ENCODE results near the gene OR13C4. TPM values are rescaled to one million over a fixed set of nuclear protein-coding genes. Genes with fewer than 3 reads are reported as not detected.

Gene OR13C4
- total RNA-seq (1 to 10 TPM in 1 of 9 donors, not detected in 8; 1.6 TPM), polyA plus RNA-seq (not detected)
- long read RNA-seq, donor 1: 0 reads
- long read RNA-seq, donor 2: 0 reads
- long read RNA-seq, donor 3: 0 reads
- long read RNA-seq, donor 4: 0 reads
- long read RNA-seq, donor 5: 0 reads
- long read RNA-seq, donor 6: 0 reads
- long read RNA-seq, donor 7: 0 reads
- long read RNA-seq, donor 8: 0 reads
- long read RNA-seq, donor 9: 0 reads
- long read RNA-seq, donor 10: 0 reads

DNA sequence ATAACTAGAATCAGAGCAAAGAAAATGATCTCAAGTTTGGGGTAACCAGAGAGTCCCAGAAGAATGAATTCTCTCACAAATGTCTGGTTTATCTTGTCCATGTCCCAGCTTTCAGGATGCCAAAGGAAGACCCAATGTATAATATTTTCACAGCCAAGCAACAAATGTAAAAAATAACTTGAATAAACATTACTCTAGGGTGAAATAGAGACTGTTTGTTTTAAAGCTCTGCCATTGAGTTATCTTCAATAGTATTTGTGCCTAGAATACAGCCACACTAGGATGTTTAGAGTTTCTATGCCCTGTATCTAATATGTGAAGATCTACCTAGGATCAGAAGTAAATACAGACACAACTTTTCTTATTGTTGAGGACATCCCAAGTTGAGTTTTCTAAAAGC, at the start of gene OR13C4:
Gene OR13C4, minus strand, starts transcription at position 101 of the 400 bp plus-strand sequence. Its CDS starts 0 bp downstream, at position 101.
- Histone ChIP-seq H3K4me1 (replicated peaks in 1 of 2) (no peaks in the 10 kb centered on the region), H3K36me3 (replicated peaks in 1 of 2) (no peaks in the 10 kb centered on the region), H3K4me3 (no peak within 1 kb of the TSS), H3K27me3 (no peaks in the 10 kb centered on the region), H3K27ac (no peak within 1 kb of the TSS), H3K9me3 (replicated peaks in 1 of 3) (no peaks in the 10 kb centered on the region)
- no peak for TF ChIP-seq POLR2A (IDR thresholded peaks at IDR 0.05)
- TF ChIP-seq, protein P1, sequence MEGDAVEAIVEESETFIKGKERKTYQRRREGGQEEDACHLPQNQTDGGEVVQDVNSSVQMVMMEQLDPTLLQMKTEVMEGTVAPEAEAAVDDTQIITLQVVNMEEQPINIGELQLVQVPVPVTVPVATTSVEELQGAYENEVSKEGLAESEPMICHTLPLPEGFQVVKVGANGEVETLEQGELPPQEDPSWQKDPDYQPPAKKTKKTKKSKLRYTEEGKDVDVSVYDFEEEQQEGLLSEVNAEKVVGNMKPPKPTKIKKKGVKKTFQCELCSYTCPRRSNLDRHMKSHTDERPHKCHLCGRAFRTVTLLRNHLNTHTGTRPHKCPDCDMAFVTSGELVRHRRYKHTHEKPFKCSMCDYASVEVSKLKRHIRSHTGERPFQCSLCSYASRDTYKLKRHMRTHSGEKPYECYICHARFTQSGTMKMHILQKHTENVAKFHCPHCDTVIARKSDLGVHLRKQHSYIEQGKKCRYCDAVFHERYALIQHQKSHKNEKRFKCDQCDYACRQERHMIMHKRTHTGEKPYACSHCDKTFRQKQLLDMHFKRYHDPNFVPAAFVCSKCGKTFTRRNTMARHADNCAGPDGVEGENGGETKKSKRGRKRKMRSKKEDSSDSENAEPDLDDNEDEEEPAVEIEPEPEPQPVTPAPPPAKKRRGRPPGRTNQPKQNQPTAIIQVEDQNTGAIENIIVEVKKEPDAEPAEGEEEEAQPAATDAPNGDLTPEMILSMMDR (IDR thresholded peaks at IDR 0.05): no peak
- intact Hi-C loops (cut with DNase I): no loop called here
- DNase-seq: no peak

DNA sequence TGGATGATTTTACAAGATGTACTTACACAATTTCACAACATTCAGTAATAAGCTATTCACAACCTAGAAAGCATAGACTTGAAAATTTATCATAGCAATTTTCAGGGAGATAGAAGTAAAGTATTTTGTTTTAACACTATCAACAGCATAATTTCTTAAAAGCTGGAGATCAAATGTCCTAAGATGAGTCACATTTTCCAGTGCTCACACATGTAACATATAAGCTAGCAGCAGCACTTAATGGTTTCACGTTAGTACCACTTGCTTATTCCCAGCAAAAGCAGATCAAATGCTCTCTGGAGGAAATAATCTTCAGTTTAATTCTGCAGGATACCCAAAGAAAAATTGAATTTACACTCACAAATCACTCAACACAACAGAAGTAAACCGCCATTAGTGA, 48.4 kb upstream of the OR13C4 start:
- no peaks in the 10 kb centered on the region for H3K27me3 ChIP-seq
- no peaks in the 10 kb centered on the region for H3K4me1 ChIP-seq (replicated peaks in 1 of 2)
- intact Hi-C loops (cut with DNase I): no loop called here
- no peak overlapping the region for H3K27ac ChIP-seq
- no peaks in the 10 kb centered on the region for H3K36me3 ChIP-seq (replicated peaks in 1 of 2)
- 56 to 86% (median 71%) methylated on average over 2 of the region's 2 CpGs for WGBS, 4 donors
- DNase-seq: no peak
- H3K9me3 ChIP-seq (replicated peaks in 1 of 3): peaks cover 0 to 3% (median 0%) of the 10 kb centered on the region in 3 donors
- no peak overlapping the region for H3K4me3 ChIP-seq
- no peak for TF ChIP-seq POLR2A (IDR thresholded peaks at IDR 0.05)
- TF ChIP-seq, protein P1 (IDR thresholded peaks at IDR 0.05): no peak

DNA sequence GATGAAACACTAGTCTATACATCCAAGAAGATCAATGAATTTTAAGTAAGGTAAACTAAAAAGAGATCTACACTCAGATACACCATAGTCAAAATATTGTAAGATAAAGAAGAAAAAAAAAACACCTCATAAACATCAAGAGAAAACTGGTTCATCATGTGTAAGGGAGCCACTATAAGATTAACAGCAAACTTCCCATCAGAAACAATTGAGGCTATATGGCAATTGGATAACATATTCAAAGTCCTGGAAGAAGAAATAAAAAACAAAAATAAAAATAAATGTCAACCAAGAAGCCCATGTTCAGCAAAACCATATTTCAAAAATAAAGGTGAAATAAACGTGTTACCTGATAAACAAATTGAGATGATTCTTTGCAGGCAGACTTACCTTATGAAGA, 45.6 kb upstream of the OR13C4 start:
- WGBS, 4 donors: 53 to 67% (median 58%) methylated on average over 1 of the region's 1 CpG

DNA sequence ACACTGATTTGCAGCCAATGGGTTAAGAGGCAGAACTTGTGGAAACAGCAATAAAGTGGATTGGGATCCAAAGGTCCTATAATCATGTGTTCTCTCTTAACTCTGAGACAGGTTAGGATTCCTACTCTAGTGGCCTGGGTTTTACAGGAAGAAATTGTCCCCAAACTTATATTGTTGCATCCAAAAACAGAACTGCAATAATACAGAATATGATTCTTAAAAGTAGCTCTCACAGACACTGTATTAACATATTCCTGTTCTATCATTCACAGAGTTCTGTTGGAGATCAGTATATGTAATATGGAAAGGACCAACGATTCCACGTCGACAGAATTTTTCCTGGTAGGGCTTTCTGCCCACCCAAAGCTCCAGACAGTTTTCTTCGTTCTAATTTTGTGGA, 41.9 kb upstream of the OR13C4 start, which contains the start of gene OR13C8:
Gene OR13C8, plus strand, starts transcription at position 301 of the 400 bp plus-strand sequence. Its CDS starts 0 bp downstream, at position 301.
- intact Hi-C loops (cut with DNase I): no loop called here
- H3K4me1 ChIP-seq (replicated peaks in 1 of 2): no peaks in the 10 kb centered on the region
- DNase-seq: no peak
- no peaks in the 10 kb centered on the region for H3K27me3 ChIP-seq
- H3K9me3 ChIP-seq (replicated peaks in 1 of 3): no peaks in the 10 kb centered on the region
- 77 to 86% (median 83%) methylated on average over 4 of the region's 4 CpGs for WGBS, 4 donors
- no peaks in the 10 kb centered on the region for H3K36me3 ChIP-seq (replicated peaks in 1 of 2)
- no peak within 1 kb of the TSS for H3K4me3 ChIP-seq
- TF ChIP-seq, protein P1 (IDR thresholded peaks at IDR 0.05): no peak
- no peak for TF ChIP-seq POLR2A (IDR thresholded peaks at IDR 0.05)
- no peak within 1 kb of the TSS for H3K27ac ChIP-seq

More for the DNA sequence above, 45.6 kb upstream of the OR13C4 start:
- Histone ChIP-seq H3K27me3 (no peaks in the 10 kb centered on the region), H3K27ac (no peak overlapping the region), H3K4me3 (no peak overlapping the region), H3K9me3 (replicated peaks in 1 of 3) (peaks cover 0 to 3% (median 0%) of the 10 kb centered on the region in 3 donors), H3K36me3 (replicated peaks in 1 of 2) (no peaks in the 10 kb centered on the region), H3K4me1 (replicated peaks in 1 of 2) (no peaks in the 10 kb centered on the region)
- intact Hi-C loops (cut with DNase I): no loop called here
- TF ChIP-seq POLR2A (IDR thresholded peaks at IDR 0.05): no peak
- TF ChIP-seq, protein P1 (IDR thresholded peaks at IDR 0.05): no peak
- no peak for DNase-seq
